Neutrophil (primary cell): ENCODE data around the gene CCDC106.
A peak's percentile ranks its signal among the peaks of the same experiment; 100 is the strongest.

Source experiments
- H3K27ac ChIP-seq: fragments of 200-600 bp; sonication (generic); 2 replicates; pipeline ENCODE4 v1.5.1; 2016; ENCODE audit warnings: mild to moderate bottlenecking, moderate library complexity
- H3K27me3 ChIP-seq: fragments of 200-600 bp; sonication (generic); 2 replicates; pipeline ENCODE4 v1.6.0; 2016; ENCODE audit warnings: mild to moderate bottlenecking
- H3K36me3 ChIP-seq: fragments of 200-600 bp; sonication (generic); 2 replicates; pipeline ENCODE4 v1.5.1; 2017
- H3K4me1 ChIP-seq, 2 experiments: fragments of 200-600 bp in 1 of 2; sonication (generic) in 1 of 2; 1 replicate in 1 of 2; 2 replicates in 1 of 2; pipeline versions ENCODE4 v1.5.1 to v1.6.1; 2013 to 2016; ENCODE audit warnings: low read depth in 1 of 2, low read length in 1 of 2, mild to moderate bottlenecking in 1 of 2, moderate library complexity in 1 of 2; ENCODE audit not compliant: control insufficient read depth in 1 of 2, insufficient read depth in 1 of 2
- H3K4me3 ChIP-seq, 2 experiments: fragments of 200-600 bp in 1 of 2; sonication (generic) in 1 of 2; 1 replicate in 1 of 2; 2 replicates in 1 of 2; pipeline ENCODE4 v1.5.1; 2013 to 2016; ENCODE audit warnings: low read depth in 1 of 2, low read length in 1 of 2, mild to moderate bottlenecking in 1 of 2, moderate library complexity in 1 of 2
- H3K9me3 ChIP-seq: fragments of 200-600 bp; sonication (generic); 2 replicates; pipeline ENCODE4 v1.5.1; 2016
- CTCF ChIP-seq: fragments of 200-600 bp; sonication (generic); IDR thresholded peaks from 2 replicates; pipeline ENCODE4 v1.5.1; 2016; ENCODE audit warnings: antibody characterized with exemption

The CCDC106 gene

GRCh38 chr19:55677572-55678028, 29.6 kb downstream of the CCDC106 start:
- H3K27ac ChIP-seq, result peak overlapping the region; percentile 46
- H3K9me3 ChIP-seq, result no peaks in the 10 kb centered on the region
- H3K4me3 ChIP-seq, result no peak overlapping the region
- TF ChIP-seq CTCF, result no peak
- H3K27me3 ChIP-seq, result no peaks in the 10 kb centered on the region
- peaks cover 35% of the 10 kb centered on the region in 2 experiments for H3K4me1 ChIP-seq
- H3K36me3 ChIP-seq, result peaks cover 57% of the 10 kb centered on the region

- TF ChIP-seq CTCF, result no peak
- Histone ChIP-seq H3K4me1 (peaks cover 35% of the 10 kb centered on the region in 2 experiments), H3K9me3 (no peaks in the 10 kb centered on the region), H3K36me3 (peaks cover 63% of the 10 kb centered on the region), H3K27me3 (no peaks in the 10 kb centered on the region), H3K4me3 (no peak overlapping the region), H3K27ac (peak overlapping the region; percentile 46)
These were observed 30.2 kb downstream of the CCDC106 start for GRCh38 chr19:55678121-55678671.

- TF ChIP-seq CTCF, result no peak
- Histone ChIP-seq H3K36me3 (peaks cover 68% of the 10 kb centered on the region), H3K4me1 (peaks cover 30 to 31% of the 10 kb centered on the region in 2 experiments), H3K4me3 (no peak overlapping the region), H3K27ac (no peak overlapping the region), H3K9me3 (no peaks in the 10 kb centered on the region), H3K27me3 (no peaks in the 10 kb centered on the region)
These were observed 31.6 kb downstream of the CCDC106 start for GRCh38 chr19:55679343-55680257.

- peaks cover 27 to 29% of the 10 kb centered on the region in 2 experiments for H3K4me1 ChIP-seq
- H3K36me3 ChIP-seq, result peaks cover 78% of the 10 kb centered on the region
- no peak for TF ChIP-seq CTCF
- H3K4me3 ChIP-seq, result no peak overlapping the region
- no peaks in the 10 kb centered on the region for H3K9me3 ChIP-seq
- H3K27me3 ChIP-seq, result no peaks in the 10 kb centered on the region
- H3K27ac ChIP-seq, result no peak overlapping the region
These were observed 32.5 kb downstream of the CCDC106 start for GRCh38 chr19:55680339-55681130.
